HCEC 1CT (cell line): ENCODE results near the gene CTNNA3.
"Not testable (repeated sequence)": the region's sequence is repeated elsewhere in the genome, so short reads cannot be mapped to it uniquely, and the experiment has no call there.

ENCODE experiments used
- DNase-seq: peaks from one replicate; pipeline ENCODE4 v3.0.0-alpha.2; 2017

Gene CTNNA3

DNA sequence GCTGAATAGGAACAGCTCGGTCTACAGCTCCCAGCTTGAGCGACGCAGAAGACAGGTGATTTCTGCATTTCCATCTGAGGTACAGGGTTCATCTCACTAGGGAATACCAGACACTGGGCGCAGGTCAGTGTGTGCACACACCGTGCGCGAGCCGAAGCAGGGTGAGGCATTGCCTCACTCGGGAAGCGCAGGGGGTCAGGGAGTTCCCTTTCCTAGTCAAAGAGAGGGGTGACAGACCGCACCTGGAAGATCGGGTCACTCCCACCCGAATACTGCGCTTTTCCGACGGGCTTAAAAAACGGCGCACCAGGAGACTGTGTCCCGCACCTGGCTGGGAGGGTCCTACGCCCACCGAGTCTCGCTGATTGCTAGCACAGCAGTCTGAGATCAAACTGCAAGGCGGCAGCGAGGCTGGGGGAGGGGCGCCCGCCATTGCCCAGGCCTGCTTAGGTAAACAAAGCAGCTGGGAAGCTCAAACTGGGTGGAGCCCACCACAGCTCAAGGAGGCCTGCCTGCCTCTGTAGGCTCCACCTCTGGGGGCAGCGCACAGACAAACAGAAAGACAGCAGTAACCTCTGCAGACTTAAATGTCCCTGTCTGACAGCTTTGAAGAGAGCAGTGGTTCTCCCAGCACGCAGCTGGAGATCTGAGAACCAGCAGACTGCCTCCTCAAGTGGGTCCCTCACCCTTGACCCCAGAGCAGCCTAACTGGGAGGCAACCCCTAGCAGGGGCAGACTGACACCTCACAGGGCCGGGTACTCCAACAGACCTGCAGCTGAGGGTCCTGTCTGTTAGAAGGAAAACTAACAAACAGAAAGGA is 465.1 kb downstream of the CTNNA3 start:
- not testable (repeated sequence) for DNase-seq

GRCh38 chr10:67225226-67225625 is 470.8 kb downstream of the CTNNA3 start:
- no peak for DNase-seq

- DNase-seq = no peak
Observed at GRCh38 chr10:67224553-67224952, 471.4 kb downstream of the CTNNA3 start.

- DNase-seq = no peak
Observed at GRCh38 chr10:67222934-67223333, 473.1 kb downstream of the CTNNA3 start.

GRCh38 chr10:67221939-67222494 is 474.0 kb downstream of the CTNNA3 start:
- no peak for DNase-seq

DNA sequence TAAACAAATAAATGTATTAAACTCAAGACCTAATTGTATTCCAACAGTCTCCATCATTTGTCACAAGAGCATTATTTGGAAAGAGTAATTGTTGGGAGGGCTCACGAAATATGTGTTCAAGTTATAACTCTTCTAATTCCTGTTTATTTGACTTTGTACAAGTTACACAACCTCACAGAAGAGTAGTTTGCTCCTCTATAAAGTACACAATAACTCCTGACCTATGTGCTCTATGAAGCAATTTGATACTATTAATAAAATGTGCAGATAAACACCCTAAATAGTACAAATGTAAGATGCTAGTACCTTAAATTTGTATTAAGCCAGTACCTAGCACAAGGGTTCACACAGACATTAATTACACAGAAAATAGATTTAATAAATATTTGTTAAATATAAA is 484.3 kb downstream of the CTNNA3 start:
- no peak for DNase-seq

- not testable (repeated sequence) for DNase-seq
Observed at GRCh38 chr10:67207923-67208322, 488.1 kb downstream of the CTNNA3 start.

DNA sequence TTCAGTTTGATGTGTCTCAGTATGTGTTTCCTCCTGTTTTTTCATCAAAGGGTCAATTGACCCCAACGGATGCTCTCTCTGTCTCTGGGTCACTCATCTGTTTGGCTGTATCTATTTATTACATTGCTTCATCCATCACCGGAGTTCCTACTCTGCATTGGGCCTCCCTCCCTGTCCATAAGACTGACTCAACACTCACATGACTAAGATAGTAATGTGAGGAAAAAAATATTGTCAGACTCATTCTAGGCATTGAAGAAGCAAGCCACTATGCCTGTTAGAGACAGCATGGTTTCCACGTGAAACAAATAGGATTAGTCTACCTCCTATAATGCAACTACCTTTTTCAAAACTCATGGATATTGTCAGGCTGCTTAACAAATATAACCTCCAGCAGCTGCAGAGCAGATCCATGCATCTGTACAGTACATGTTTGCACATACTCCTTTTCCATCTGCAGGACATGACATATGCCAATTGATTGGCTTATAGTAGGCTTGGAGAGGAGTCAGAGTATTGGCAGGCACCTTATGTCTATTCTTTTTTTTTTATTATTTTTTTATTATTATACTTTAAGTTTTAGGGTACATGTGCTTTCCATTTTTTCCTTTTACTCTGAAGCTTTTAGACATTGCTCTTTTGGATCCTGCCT is 495.0 kb downstream of the CTNNA3 start:
- no peak for DNase-seq

DNA sequence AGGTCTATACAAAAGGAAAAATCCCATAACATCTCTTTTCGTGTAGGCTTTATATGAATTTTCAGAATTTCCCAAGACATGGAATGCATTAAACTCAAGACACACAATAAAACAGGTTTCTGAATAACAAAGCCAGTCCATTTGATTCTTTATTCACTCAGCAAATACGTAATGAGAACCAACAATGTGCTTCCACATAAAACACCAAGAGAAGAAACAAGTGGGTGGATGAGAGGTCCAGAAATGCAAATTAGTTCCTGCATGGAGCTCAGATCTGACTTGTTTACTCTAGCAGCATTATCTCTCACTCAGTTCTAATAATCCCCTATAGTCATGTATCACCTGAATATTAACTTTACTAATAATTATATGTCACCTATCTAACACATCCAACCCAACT is 520.6 kb downstream of the CTNNA3 start:
- DNase-seq = no peak

DNA sequence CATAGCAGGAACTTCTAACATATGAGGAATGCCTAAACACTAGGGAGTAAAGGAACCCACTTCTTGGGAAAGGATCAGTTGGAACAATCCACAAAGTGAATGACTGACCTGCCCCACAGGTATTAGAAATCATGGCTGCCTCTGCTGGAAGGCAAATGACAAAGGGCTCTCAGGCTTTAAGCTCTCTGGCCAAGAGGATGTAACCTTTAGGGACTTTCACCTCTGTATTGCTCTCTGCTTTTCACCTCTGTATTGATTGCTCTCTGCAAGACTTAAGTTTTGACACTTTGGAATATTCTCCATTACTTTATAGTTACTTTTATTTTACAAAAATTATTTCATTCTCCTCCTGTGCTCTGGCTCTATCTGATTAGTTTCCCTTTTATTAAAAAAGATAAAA is 522.2 kb downstream of the CTNNA3 start:
- DNase-seq = no peak

DNA sequence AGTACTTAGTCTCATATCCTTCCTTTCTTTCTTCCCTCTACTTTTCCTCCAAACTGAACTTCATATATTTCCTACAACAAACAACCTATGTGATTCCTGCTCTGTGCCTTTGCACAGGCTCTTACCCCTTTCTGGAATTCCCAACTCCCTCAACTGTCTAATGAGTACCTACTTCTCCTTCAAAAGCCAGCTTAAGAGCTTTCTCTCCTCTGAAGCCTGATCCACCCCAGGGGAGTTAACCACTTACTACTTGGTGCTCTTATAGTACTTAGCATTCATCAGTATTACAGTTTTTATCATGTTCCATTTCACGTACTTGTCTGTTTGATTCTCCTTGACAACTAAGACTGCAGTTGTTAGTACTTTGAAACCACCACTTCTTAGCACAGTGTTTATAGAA is 524.0 kb downstream of the CTNNA3 start:
- DNase-seq = no peak

DNA sequence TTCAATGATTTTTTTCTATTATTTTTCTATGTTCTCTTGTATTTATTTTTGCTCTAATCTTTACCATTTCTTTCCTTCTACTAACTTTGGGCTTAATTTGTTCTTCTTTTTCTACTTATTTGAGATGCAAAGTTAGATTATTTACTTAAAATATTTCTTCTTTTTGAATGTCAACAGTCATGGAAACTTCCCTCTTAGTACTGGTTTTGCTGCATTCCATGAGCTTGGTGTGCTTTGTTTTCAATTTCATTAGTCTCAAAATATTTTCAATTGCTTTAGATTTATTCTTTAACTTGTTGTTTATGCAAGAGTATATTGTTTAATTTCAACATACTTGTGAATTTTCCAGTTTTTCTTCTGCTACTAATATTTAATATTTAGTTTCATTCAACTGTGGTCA is 539.8 kb downstream of the CTNNA3 start:
- DNase-seq = no peak

- DNase-seq = no peak
Observed at GRCh38 chr10:67151471-67151870, 544.5 kb downstream of the CTNNA3 start.

- no peak for DNase-seq
Observed at GRCh38 chr10:67144530-67144929, 551.5 kb downstream of the CTNNA3 start.

GRCh38 chr10:67141300-67141699 is 554.7 kb downstream of the CTNNA3 start:
- DNase-seq = no peak

- no peak for DNase-seq
Observed at GRCh38 chr10:67140641-67141040, 555.4 kb downstream of the CTNNA3 start.

DNA sequence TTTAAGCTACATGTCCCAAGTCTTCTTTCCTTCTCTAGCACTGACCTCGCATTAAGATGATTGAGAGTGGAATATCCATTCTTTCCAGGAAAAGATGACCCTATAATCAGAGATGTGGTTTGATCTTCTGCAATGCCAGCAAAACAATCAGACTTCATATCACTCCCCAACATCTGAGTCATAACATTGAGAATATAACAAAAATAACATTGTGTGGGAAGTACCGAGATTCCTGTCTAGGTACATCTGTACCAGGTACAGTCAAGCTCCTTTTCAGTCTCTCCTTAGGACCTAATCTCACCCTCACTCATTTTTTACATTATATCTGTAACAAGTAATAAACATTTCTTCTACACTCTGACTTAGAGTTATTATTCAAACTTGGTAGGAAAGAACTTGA is 568.6 kb downstream of the CTNNA3 start:
- no peak for DNase-seq

- DNase-seq = no peak
Observed at GRCh38 chr10:67119651-67120050, 576.3 kb downstream of the CTNNA3 start.

GRCh38 chr10:67115972-67116371 is 580.0 kb downstream of the CTNNA3 start:
- no peak for DNase-seq

GRCh38 chr10:67114945-67115344 is 581.0 kb downstream of the CTNNA3 start:
- DNase-seq = no peak

- no peak for DNase-seq
Observed at GRCh38 chr10:67112765-67113164, 583.2 kb downstream of the CTNNA3 start.

DNA sequence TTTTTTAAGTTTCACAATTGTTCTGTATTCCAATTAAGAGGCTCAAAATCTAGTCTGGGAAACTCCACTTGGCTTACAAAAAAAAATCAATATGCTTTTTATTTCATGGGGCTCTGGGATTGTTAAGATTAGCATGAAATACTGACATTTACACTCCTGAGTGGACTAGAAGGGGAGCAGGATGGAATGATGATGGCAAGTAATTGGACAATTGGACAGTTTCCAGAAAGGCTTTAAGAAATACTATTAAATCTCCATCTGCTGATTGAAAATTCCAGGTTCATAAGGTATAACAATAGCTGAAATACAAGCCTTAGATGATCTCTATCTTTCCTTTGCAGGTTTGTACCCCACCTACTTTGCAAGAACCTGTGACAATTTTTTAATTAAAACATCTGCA is 585.7 kb downstream of the CTNNA3 start:
- no peak for DNase-seq

- no peak for DNase-seq
Observed at GRCh38 chr10:67107670-67108069, 588.3 kb downstream of the CTNNA3 start.

GRCh38 chr10:67100951-67101350 is 595.0 kb downstream of the CTNNA3 start:
- DNase-seq = no peak
